IMR-90 (cell line): Measurements from ENCODE around the gene FRMD3.

Experiments
- CEBPB ChIP-seq: IDR thresholded peaks from 2 replicates; pipeline ENCODE4 v1.6.1; 2012; ENCODE audit warnings: low read depth, low read length, improper control_type of control experiment
- ELK1 ChIP-seq: fragments of 150-350 bp; IDR thresholded peaks from 2 replicates; pipeline ENCODE4 v1.6.1; 2016; ENCODE audit warnings: low read depth, mild to moderate bottlenecking, low read length, moderate library complexity, borderline replicate concordance
- MAFK ChIP-seq: IDR thresholded peaks from 2 replicates; pipeline ENCODE4 v1.6.1; 2012; ENCODE audit warnings: low read depth, low read length, improper control_type of control experiment
- POLR2A ChIP-seq: IDR thresholded peaks from 2 replicates; pipeline ENCODE4 v1.6.1; 2012; ENCODE audit warnings: mild to moderate bottlenecking, low read depth, low read length
- RAD21 ChIP-seq: IDR thresholded peaks from 2 replicates; pipeline ENCODE4 v1.6.1; 2012; ENCODE audit warnings: low read length, improper control_type of control experiment
- RCOR1 ChIP-seq: IDR thresholded peaks from 2 replicates; pipeline ENCODE4 v1.6.1; 2012; ENCODE audit warnings: mild to moderate bottlenecking, low read length, improper control_type of control experiment; ENCODE audit not compliant: insufficient replicate concordance
- SMC3 ChIP-seq: fragments of 150-350 bp; IDR thresholded peaks from 2 replicates; pipeline ENCODE4 v1.6.1; 2016; ENCODE audit warnings: low read depth, mild to moderate bottlenecking, antibody characterized with exemption, low read length, moderate library complexity
- TF ChIP-seq, protein P1 (sequence below): conservative IDR thresholded peaks from 2 replicates; pipeline ENCODE4 v1.5.1; 2012; ENCODE audit warnings: mild to moderate bottlenecking, low read depth, low read length, improper control_type of control experiment

DNA sequence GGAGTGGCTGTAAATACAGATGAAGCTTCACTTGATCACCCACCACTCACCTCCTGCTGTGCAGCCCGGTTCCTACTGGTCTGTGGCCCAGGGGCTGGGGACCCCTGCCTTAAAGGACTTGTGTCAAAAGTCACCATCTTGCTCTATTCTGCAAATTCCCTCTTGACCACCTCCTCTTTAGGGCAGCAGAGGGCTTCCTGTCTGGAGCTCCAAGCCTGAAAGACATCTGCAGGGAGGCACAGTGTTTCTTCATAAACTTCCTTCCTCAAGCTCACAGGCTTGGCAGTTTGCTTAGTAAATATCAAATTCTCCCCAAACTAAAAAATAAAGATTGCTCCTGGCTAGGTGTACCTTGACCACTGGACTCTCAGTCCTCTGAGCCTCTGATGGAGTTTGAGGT is 104.4 kb downstream of the FRMD3 start:
- TF ChIP-seq RAD21 (no peak), MAFK (no peak), ELK1 (no peak), SMC3 (no peak), RCOR1 (no peak), CEBPB (no peak), POLR2A (no peak)
- TF ChIP-seq, protein P1, sequence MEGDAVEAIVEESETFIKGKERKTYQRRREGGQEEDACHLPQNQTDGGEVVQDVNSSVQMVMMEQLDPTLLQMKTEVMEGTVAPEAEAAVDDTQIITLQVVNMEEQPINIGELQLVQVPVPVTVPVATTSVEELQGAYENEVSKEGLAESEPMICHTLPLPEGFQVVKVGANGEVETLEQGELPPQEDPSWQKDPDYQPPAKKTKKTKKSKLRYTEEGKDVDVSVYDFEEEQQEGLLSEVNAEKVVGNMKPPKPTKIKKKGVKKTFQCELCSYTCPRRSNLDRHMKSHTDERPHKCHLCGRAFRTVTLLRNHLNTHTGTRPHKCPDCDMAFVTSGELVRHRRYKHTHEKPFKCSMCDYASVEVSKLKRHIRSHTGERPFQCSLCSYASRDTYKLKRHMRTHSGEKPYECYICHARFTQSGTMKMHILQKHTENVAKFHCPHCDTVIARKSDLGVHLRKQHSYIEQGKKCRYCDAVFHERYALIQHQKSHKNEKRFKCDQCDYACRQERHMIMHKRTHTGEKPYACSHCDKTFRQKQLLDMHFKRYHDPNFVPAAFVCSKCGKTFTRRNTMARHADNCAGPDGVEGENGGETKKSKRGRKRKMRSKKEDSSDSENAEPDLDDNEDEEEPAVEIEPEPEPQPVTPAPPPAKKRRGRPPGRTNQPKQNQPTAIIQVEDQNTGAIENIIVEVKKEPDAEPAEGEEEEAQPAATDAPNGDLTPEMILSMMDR, result no peak
